ENCODE data around the gene CHST8.

CHST8 gene

GRCh38 chr19:33678796-33679585 lies 57.2 kb downstream of the CHST8 start:
- Histone ChIP-seq H3K27me3 (replicated peaks; ENCODE audit: insufficient read depth, low read length) (peaks cover 15% of the 10 kb centered on the region; the same call in 1 of the 2 replicates), H3K4me3 (ENCODE audit: low read length) (no peak overlapping the region), H3K9me3 (replicated peaks; ENCODE audit: insufficient read depth, low read length) (no peaks in the 10 kb centered on the region), H3K4me1 (ENCODE audit: low read length) (no peaks in the 10 kb centered on the region), H3K36me3 (replicated peaks; ENCODE audit: insufficient read depth, low read length) (no peaks in the 10 kb centered on the region), H3F3A (ENCODE audit: insufficient read depth, low read length) (no peaks in the 10 kb centered on the region), H3K27ac (ENCODE audit: low read length) (no peak overlapping the region), H3K9me2 (replicated peaks; ENCODE audit: insufficient read depth, low read length) (no peaks in the 10 kb centered on the region), H3K79me2 (ENCODE audit: low read length) (no peaks in the 10 kb centered on the region), H4K20me1 (ENCODE audit: insufficient read depth, low read length) (no peaks in the 10 kb centered on the region), H3K4me2 (ENCODE audit: low read depth, low read length) (no peak overlapping the region), H2AFZ (ENCODE audit: low read length) (no peak overlapping the region), H3K9ac (ENCODE audit: low read length) (no peak overlapping the region)
- no peak for TF ChIP-seq EZH2phosphoT487 (IDR thresholded peaks at IDR 0.05; ENCODE audit: low read length)
- TF ChIP-seq CTCF (IDR thresholded peaks at IDR 0.05; ENCODE audit: low read length) = no peak
- no peak for TF ChIP-seq EZH2 (optimal IDR thresholded peaks at IDR 0.05; ENCODE audit: low read depth, low read length)
- no peak for DNase-seq

DNA sequence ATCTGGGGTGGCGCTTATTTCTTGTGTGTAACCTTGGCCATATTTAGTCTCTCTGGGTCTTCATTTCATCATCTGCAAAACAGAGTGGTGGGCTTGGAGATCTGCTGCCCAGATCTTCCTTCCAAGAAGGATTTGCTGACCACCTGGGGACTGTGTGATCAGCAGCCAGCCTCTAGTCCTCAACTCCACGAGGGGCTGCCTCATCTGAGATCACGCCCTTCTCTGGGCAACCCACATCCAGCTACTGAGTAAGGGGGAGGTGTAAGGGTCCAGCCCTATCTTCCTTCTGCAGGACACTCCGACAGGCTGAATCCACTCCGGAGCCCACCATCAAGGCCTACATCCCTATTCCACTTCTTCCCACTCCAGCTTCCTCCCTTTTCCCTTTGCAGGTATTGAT lies 57.9 kb downstream of the CHST8 start:
- no peak overlapping the region for H3K27ac ChIP-seq (ENCODE audit: low read length)
- no peak for TF ChIP-seq CTCF (IDR thresholded peaks at IDR 0.05; ENCODE audit: low read length)
- TF ChIP-seq EZH2phosphoT487 (IDR thresholded peaks at IDR 0.05; ENCODE audit: low read length) = no peak
- TF ChIP-seq EZH2 (optimal IDR thresholded peaks at IDR 0.05; ENCODE audit: low read depth, low read length) = no peak
- no peaks in the 10 kb centered on the region for H3K79me2 ChIP-seq (ENCODE audit: low read length)
- H3K4me1 ChIP-seq (ENCODE audit: low read length) = no peaks in the 10 kb centered on the region
- no peak overlapping the region for H3K4me2 ChIP-seq (ENCODE audit: low read depth, low read length)
- no peak for DNase-seq
- H3F3A ChIP-seq (ENCODE audit: insufficient read depth, low read length) = no peaks in the 10 kb centered on the region
- H3K36me3 ChIP-seq (replicated peaks; ENCODE audit: insufficient read depth, low read length) = no peaks in the 10 kb centered on the region
- H3K9me2 ChIP-seq (replicated peaks; ENCODE audit: insufficient read depth, low read length) = no peaks in the 10 kb centered on the region
- H3K9me3 ChIP-seq (replicated peaks; ENCODE audit: insufficient read depth, low read length) = no peaks in the 10 kb centered on the region
- H2AFZ ChIP-seq (ENCODE audit: low read length) = no peak overlapping the region
- H4K20me1 ChIP-seq (ENCODE audit: insufficient read depth, low read length) = no peaks in the 10 kb centered on the region
- H3K9ac ChIP-seq (ENCODE audit: low read length) = no peak overlapping the region
- H3K27me3 ChIP-seq (replicated peaks; ENCODE audit: insufficient read depth, low read length) = peaks cover 17% of the 10 kb centered on the region; the same call in 1 of the 2 replicates
- no peak overlapping the region for H3K4me3 ChIP-seq (ENCODE audit: low read length)

GRCh38 chr19:33681081-33681680 lies 59.4 kb downstream of the CHST8 start:
- peaks cover 28% of the 10 kb centered on the region for H3K27me3 ChIP-seq (replicated peaks; ENCODE audit: insufficient read depth, low read length)
- DNase-seq = no peak

More at GRCh38 chr19:33681081-33681680, 59.4 kb downstream of the CHST8 start:
- H3F3A ChIP-seq (ENCODE audit: insufficient read depth, low read length) = no peaks in the 10 kb centered on the region
- no peaks in the 10 kb centered on the region for H3K4me1 ChIP-seq (ENCODE audit: low read length)
- no peaks in the 10 kb centered on the region for H3K79me2 ChIP-seq (ENCODE audit: low read length)
- no peak overlapping the region for H3K4me2 ChIP-seq (ENCODE audit: low read depth, low read length)
- H2AFZ ChIP-seq (ENCODE audit: low read length) = no peak overlapping the region
- H3K4me3 ChIP-seq (ENCODE audit: low read length) = no peak overlapping the region
- H3K27ac ChIP-seq (ENCODE audit: low read length) = no peak overlapping the region
- H3K36me3 ChIP-seq (replicated peaks; ENCODE audit: insufficient read depth, low read length) = no peaks in the 10 kb centered on the region
- no peaks in the 10 kb centered on the region for H4K20me1 ChIP-seq (ENCODE audit: insufficient read depth, low read length)
- no peak overlapping the region for H3K9ac ChIP-seq (ENCODE audit: low read length)
- no peak for TF ChIP-seq EZH2phosphoT487 (IDR thresholded peaks at IDR 0.05; ENCODE audit: low read length)
- no peak for TF ChIP-seq CTCF (IDR thresholded peaks at IDR 0.05; ENCODE audit: low read length)
- no peak for TF ChIP-seq EZH2 (optimal IDR thresholded peaks at IDR 0.05; ENCODE audit: low read depth, low read length)
- no peaks in the 10 kb centered on the region for H3K9me2 ChIP-seq (replicated peaks; ENCODE audit: insufficient read depth, low read length)
- H3K9me3 ChIP-seq (replicated peaks; ENCODE audit: insufficient read depth, low read length) = no peaks in the 10 kb centered on the region
